ENCODE measurements around the gene EIF2D.

DNA sequence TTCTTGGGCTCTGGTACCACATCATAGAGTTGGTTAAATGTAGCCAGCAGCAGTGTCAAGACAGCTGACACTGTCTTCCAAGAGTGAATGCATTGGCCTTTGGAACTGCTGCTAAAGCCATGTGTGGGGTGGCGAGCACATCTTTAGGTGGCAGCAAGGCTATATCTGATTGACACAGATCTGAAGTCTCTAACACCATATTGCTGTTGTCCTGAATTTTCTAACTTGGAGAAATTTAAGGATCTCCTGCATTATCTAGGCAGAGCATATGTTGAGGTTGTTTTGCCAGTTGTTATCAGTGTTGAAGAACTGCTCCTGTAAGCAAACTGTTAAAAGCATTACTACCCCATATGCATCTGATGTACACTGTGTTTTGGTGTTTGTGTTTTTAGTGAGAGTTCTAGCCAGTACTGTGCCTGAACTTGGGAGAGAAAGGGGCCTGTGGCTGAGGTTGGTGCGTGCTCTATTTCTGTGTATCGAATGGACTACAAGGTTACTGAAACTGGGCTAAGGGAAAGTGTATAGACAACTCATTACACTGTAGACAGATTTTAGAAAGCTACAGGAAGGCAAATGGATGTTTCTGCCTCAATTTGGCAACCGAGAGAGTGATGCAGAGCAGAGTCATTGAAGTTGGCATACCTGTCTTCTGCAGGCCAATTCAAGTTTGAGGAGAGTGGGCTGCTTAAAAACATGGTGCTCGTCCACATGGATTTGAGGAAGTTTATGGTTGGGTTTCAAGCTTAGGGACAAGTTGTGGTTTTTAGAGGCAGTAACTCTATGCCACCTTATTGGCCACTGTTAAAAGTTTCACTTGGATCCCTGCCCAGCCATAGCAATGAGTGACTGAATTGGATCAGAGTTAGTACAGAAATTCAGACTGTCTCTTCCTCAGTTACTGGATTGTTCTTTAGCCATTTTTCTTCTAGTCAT lies 40.0 kb upstream of the EIF2D start:
- TF ChIP-seq GABPA (tag; conservative IDR thresholded peaks at IDR 0.05; ENCODE audit: low read depth): no peak
- no peak for TF ChIP-seq HNRNPK (IDR thresholded peaks at IDR 0.05; ENCODE audit: low read depth, low read length, poor library complexity, severe bottlenecking)
- TF ChIP-seq, protein P1, sequence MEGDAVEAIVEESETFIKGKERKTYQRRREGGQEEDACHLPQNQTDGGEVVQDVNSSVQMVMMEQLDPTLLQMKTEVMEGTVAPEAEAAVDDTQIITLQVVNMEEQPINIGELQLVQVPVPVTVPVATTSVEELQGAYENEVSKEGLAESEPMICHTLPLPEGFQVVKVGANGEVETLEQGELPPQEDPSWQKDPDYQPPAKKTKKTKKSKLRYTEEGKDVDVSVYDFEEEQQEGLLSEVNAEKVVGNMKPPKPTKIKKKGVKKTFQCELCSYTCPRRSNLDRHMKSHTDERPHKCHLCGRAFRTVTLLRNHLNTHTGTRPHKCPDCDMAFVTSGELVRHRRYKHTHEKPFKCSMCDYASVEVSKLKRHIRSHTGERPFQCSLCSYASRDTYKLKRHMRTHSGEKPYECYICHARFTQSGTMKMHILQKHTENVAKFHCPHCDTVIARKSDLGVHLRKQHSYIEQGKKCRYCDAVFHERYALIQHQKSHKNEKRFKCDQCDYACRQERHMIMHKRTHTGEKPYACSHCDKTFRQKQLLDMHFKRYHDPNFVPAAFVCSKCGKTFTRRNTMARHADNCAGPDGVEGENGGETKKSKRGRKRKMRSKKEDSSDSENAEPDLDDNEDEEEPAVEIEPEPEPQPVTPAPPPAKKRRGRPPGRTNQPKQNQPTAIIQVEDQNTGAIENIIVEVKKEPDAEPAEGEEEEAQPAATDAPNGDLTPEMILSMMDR (IDR thresholded peaks at IDR 0.05 in 2 of 3, conservative IDR thresholded peaks at IDR 0.05 in 1 of 3; ENCODE audit: insufficient read depth in 2 of 3, low read depth in 1 of 3, low read length in 3 of 3): 0 out of 6 replicates have a peak, but pooled peaks of 1 of the 3 experiments have one; percentile 19
- no peak for TF ChIP-seq U2AF2 (optimal IDR thresholded peaks at IDR 0.05; ENCODE audit: low read depth, low read length)
- TF ChIP-seq MAZ (CRISPR knock-in tag; conservative IDR thresholded peaks at IDR 0.05 in 1 of 2, IDR thresholded peaks at IDR 0.05 in 1 of 2): peak in 1 of 2 experiments; percentile 30
- TF ChIP-seq KHSRP (IDR thresholded peaks at IDR 0.05): no peak; the same call in 1 of the 2 replicates
- no peak for TF ChIP-seq BHLHE40 (IDR thresholded peaks at IDR 0.05; ENCODE audit: low read length)
- TF ChIP-seq, protein P2, sequence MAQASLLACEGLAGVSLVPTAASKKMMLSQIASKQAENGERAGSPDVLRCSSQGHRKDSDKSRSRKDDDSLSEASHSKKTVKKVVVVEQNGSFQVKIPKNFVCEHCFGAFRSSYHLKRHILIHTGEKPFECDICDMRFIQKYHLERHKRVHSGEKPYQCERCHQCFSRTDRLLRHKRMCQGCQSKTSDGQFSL (CRISPR knock-in tag; IDR thresholded peaks at IDR 0.05): no peak
- TF ChIP-seq, protein P2 (tag; IDR thresholded peaks at IDR 0.05): peak in 1 of 2 experiments; percentile 11; a peak in 1 of 4 replicates
- no peak for TF ChIP-seq SMARCB1 (IDR thresholded peaks at IDR 0.05; ENCODE audit: insufficient read length, low read depth)
- TF ChIP-seq, protein P3, sequence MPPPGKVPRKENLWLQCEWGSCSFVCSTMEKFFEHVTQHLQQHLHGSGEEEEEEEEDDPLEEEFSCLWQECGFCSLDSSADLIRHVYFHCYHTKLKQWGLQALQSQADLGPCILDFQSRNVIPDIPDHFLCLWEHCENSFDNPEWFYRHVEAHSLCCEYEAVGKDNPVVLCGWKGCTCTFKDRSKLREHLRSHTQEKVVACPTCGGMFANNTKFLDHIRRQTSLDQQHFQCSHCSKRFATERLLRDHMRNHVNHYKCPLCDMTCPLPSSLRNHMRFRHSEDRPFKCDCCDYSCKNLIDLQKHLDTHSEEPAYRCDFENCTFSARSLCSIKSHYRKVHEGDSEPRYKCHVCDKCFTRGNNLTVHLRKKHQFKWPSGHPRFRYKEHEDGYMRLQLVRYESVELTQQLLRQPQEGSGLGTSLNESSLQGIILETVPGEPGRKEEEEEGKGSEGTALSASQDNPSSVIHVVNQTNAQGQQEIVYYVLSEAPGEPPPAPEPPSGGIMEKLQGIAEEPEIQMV (tag; conservative IDR thresholded peaks at IDR 0.05; ENCODE audit: low read depth): no peak
